Measurements from ENCODE around the gene FOXC2. TPM values are rescaled to one million over a fixed set of nuclear protein-coding genes. Genes with fewer than 3 reads are reported as not detected.

The FOXC2 gene
- total RNA-seq, result 0.14 and 0.18 TPM in 2 replicates

GRCh38 chr16:86566601-86566965 lies at the start of gene FOXC2:
Gene FOXC2 (plus strand): TSS chr16:86566829. CDS start chr16:86567336, 507 bp downstream.

GRCh38 chr16:86554917-86555703 lies 11.5 kb upstream of the FOXC2 start, which contains the start of gene MTHFSD:
Gene MTHFSD (minus strand): TSS chr16:86555235. CDS start chr16:86555184, 51 bp downstream.

GRCh38 chr16:86578061-86578599 lies 11.5 kb downstream of the FOXC2 start, which contains the start of gene FOXL1:
Gene FOXL1 (plus strand): TSS chr16:86578549. CDS start chr16:86578724, 175 bp downstream.

Other genes starting within 250 kb of the FOXC2 start
- gene FOXF1, start 56.3 kb upstream of the FOXC2 start, total RNA-seq, result 11.8 and 15.6 TPM in 2 replicates
- 13.1 and 14.8 TPM in 2 replicates for gene MTHFSD, start 11.6 kb upstream of the FOXC2 start, total RNA-seq
- 2.7 and 3.1 TPM in 2 replicates for gene FOXL1, start 11.7 kb downstream of the FOXC2 start, total RNA-seq

All from smooth muscle cell of bladder (primary cell).